Thyroid gland (tissue), 4 donors: ENCODE results near the gene NQO1.
"Not testable (repeated sequence)": the region's sequence is repeated elsewhere in the genome, so short reads cannot be mapped to it uniquely, and the experiment has no call there.

ENCODE experiments used
- CTCF ChIP-seq, 6 experiments: fragments of 200-600 bp in 3 of 6; fragments of 450-650 bp in 3 of 6; sonication (generic) in 3 of 6; IDR thresholded peaks; one replicate each; pipeline ENCODE4 v1.5.1; 2016 to 2019; ENCODE audit warnings: antibody characterized with exemption in 6 of 6, mild to moderate bottlenecking in 2 of 6, inconsistent platforms in 1 of 6, moderate library complexity in 1 of 6
- POLR2A ChIP-seq, 2 donors: fragments of 450-650 bp; IDR thresholded peaks; one replicate each; pipeline ENCODE4 v1.6.1; 2017; ENCODE audit warnings: antibody characterized with exemption in 2 of 2, mild to moderate bottlenecking in 2 of 2, moderate library complexity in 1 of 2

- TF ChIP-seq CTCF, POLR2A (IDR thresholded peaks at IDR 0.05): not testable (repeated sequence)
Measured at GRCh38 chr16:69731280-69731679, 4.9 kb upstream of the NQO1 start.
